WTC11 (cell line): ENCODE data around the gene NUP62. TPM values are rescaled to one million over a fixed set of nuclear protein-coding genes. Genes with fewer than 3 reads are reported as not detected.

Experiments
- ATAC-seq: fragments of 200-7000 bp; cut with Tn5 transposase; 2 replicates; pipeline ENCODE4 v1.10.0; 2021; ENCODE audit warnings: mild to moderate bottlenecking, moderate library complexity
- CTCF ChIA-PET: fragments of 300-600 bp; sonication (Branson Sonifier 250); formaldehyde crosslinking; loops from one replicate; lab custom pipeline; 2021; ENCODE audit warnings: antibody characterized with exemption; lab: Charles Lee
- POLR2A ChIA-PET: fragments of 350-600 bp; sonication (Branson Sonifier 250); formaldehyde crosslinking; loops from one replicate; lab custom pipeline; 2021; ENCODE audit warnings: antibody characterized with exemption; lab: Charles Lee
- DNase-seq: peaks from one replicate; pipeline ENCODE4 v3.0.0; 2021; ENCODE audit warnings: low spot score
- H3K27ac Mint-ChIP-seq: 2 replicates; pipeline ENCODE4 v1.8.0; 2021; ENCODE audit warnings: mixed read lengths
- H3K27me3 Mint-ChIP-seq: 2 replicates; pipeline ENCODE4 v1.8.0; 2021; ENCODE audit warnings: low read depth, mild to moderate bottlenecking, moderate library complexity, mixed read lengths
- H3K36me3 Mint-ChIP-seq: 2 replicates; pipeline ENCODE4 v1.8.0; 2021; ENCODE audit warnings: mixed read lengths
- H3K4me1 Mint-ChIP-seq: 2 replicates; pipeline ENCODE4 v1.8.0; 2022; ENCODE audit warnings: mixed read lengths
- H3K4me3 Mint-ChIP-seq: 2 replicates; pipeline ENCODE4 v1.8.0; 2021; ENCODE audit warnings: mild to moderate bottlenecking, moderate library complexity, mixed read lengths
- H3K9me3 Mint-ChIP-seq: 2 replicates; pipeline ENCODE4 v1.8.0; 2021; ENCODE audit warnings: mixed read lengths
- ATF2 ChIP-seq: sonication (generic); formaldehyde crosslinking; IDR thresholded peaks from 2 replicates; pipeline ENCODE4 v1.8.1; 2022; ENCODE audit warnings: low read depth, missing genetic modification reagents, borderline replicate concordance
- ATF6 ChIP-seq: sonication (generic); formaldehyde crosslinking; IDR thresholded peaks from 2 replicates; pipeline ENCODE4 v1.8.1; 2023; ENCODE audit warnings: mild to moderate bottlenecking, missing genetic modification reagents
- CBFB ChIP-seq: sonication (generic); formaldehyde crosslinking; IDR thresholded peaks from 2 replicates; pipeline ENCODE4 v1.8.1; 2022; ENCODE audit warnings: mild to moderate bottlenecking, low read depth, missing genetic modification reagents
- E2F1 ChIP-seq: sonication (generic); formaldehyde crosslinking; IDR thresholded peaks from 2 replicates; pipeline ENCODE4 v1.8.0; 2022; ENCODE audit warnings: mild to moderate bottlenecking, missing genetic modification reagents
- ELF4 ChIP-seq: sonication (generic); formaldehyde crosslinking; IDR thresholded peaks from 2 replicates; pipeline ENCODE4 v1.8.1; 2022; ENCODE audit warnings: low read depth, mild to moderate bottlenecking, moderate library complexity, missing genetic modification reagents
- EMX1 ChIP-seq: fragments of 250-450 bp; sonication (Bioruptor Pico); IDR thresholded peaks from 2 replicates; pipeline ENCODE4 v1.8.0; 2021; ENCODE audit warnings: mild to moderate bottlenecking
- ETV6 ChIP-seq: sonication (generic); formaldehyde crosslinking; IDR thresholded peaks from 2 replicates; pipeline ENCODE4 v1.8.1; 2022; ENCODE audit warnings: mild to moderate bottlenecking, missing genetic modification reagents
- GABPB1 ChIP-seq: sonication (generic); formaldehyde crosslinking; IDR thresholded peaks from 2 replicates; pipeline ENCODE4 v1.8.1; 2023; ENCODE audit warnings: mild to moderate bottlenecking, missing genetic modification reagents
- JAZF1 ChIP-seq: fragments of 250-450 bp; sonication (Bioruptor Pico); IDR thresholded peaks from 2 replicates; pipeline ENCODE4 v1.9.0; 2021; ENCODE audit warnings: moderate library complexity, mild to moderate bottlenecking, inconsistent platforms
- JUN ChIP-seq: sonication (generic); formaldehyde crosslinking; IDR thresholded peaks from 2 replicates; pipeline ENCODE4 v1.8.0; 2023; ENCODE audit warnings: mild to moderate bottlenecking, missing genetic modification reagents
- KAT7 ChIP-seq: sonication (generic); formaldehyde crosslinking; IDR thresholded peaks from 2 replicates; pipeline ENCODE4 v1.8.1; 2023; ENCODE audit warnings: missing genetic modification reagents, mild to moderate bottlenecking, borderline replicate concordance
- NR1H2 ChIP-seq: sonication (generic); formaldehyde crosslinking; IDR thresholded peaks from 2 replicates; pipeline ENCODE4 v1.9.0; 2021; ENCODE audit warnings: mild to moderate bottlenecking, moderate library complexity, missing genetic modification reagents
- OVOL2 ChIP-seq: fragments of 250-450 bp; sonication (Bioruptor Pico); IDR thresholded peaks from 2 replicates; pipeline ENCODE4 v1.9.0; 2021; ENCODE audit warnings: mild to moderate bottlenecking, borderline replicate concordance
- PREB ChIP-seq: sonication (generic); formaldehyde crosslinking; IDR thresholded peaks from 2 replicates; pipeline ENCODE4 v1.8.1; 2022; ENCODE audit warnings: mild to moderate bottlenecking, missing genetic modification reagents, moderate library complexity, borderline replicate concordance
- STAT6 ChIP-seq: sonication (generic); formaldehyde crosslinking; conservative IDR thresholded peaks from 2 replicates; pipeline ENCODE4 v1.8.1; 2023; ENCODE audit warnings: mild to moderate bottlenecking, low read depth, missing genetic modification reagents, moderate library complexity
- USF1 ChIP-seq: sonication (generic); formaldehyde crosslinking; IDR thresholded peaks from 2 replicates; pipeline ENCODE4 v1.8.0; 2022; ENCODE audit warnings: mild to moderate bottlenecking, missing genetic modification reagents
- USF2 ChIP-seq: sonication (generic); formaldehyde crosslinking; IDR thresholded peaks from 2 replicates; pipeline ENCODE4 v1.8.1; 2023; ENCODE audit warnings: mild to moderate bottlenecking, missing genetic modification reagents, moderate library complexity
- ZBTB21 ChIP-seq: sonication (generic); formaldehyde crosslinking; IDR thresholded peaks from 2 replicates; pipeline ENCODE4 v1.8.1; 2023; ENCODE audit warnings: mild to moderate bottlenecking, missing genetic modification reagents, borderline replicate concordance
- ZMAT4 ChIP-seq: fragments of 250-450 bp; sonication (Bioruptor Pico); IDR thresholded peaks from 2 replicates; pipeline ENCODE4 v1.9.0; 2021; ENCODE audit warnings: mild to moderate bottlenecking
- ZNF425 ChIP-seq: fragments of 250-450 bp; sonication (Bioruptor Pico); conservative IDR thresholded peaks from 2 replicates; pipeline ENCODE4 v1.9.0; 2021; ENCODE audit warnings: mild to moderate bottlenecking
- ZNF671 ChIP-seq: fragments of 250-450 bp; sonication (Bioruptor Pico); IDR thresholded peaks from 2 replicates; pipeline ENCODE4 v1.8.0; 2021; ENCODE audit warnings: mild to moderate bottlenecking
- total RNA-seq: library from RNA; stranded (reverse); gene quantifications from 3 replicates; pipeline ENCODE4 v1.2.3, GENCODE V29; 2021

Gene NUP62
- total RNA-seq, 1 experiment from 2014 or later: 87.1 TPM

GRCh38 chr19:49977076-49977475 lies 47.8 kb upstream of the NUP62 start:
- H3K9me3 Mint-ChIP-seq: no peaks in the 10 kb centered on the region
- H3K4me1 Mint-ChIP-seq: no peaks in the 10 kb centered on the region
- no peak overlapping the region for H3K27ac Mint-ChIP-seq
- no peak for TF ChIP-seq KAT7 (CRISPR knock-in tag)
- TF ChIP-seq PREB (CRISPR knock-in tag): no peak
- no peak for TF ChIP-seq ZMAT4 (CRISPR knock-in tag)
- no peak for TF ChIP-seq GABPB1 (CRISPR knock-in tag)
- no peak for TF ChIP-seq USF2 (CRISPR knock-in tag)
- no peak for TF ChIP-seq ZBTB21 (CRISPR knock-in tag)
- TF ChIP-seq ZNF425 (CRISPR knock-in tag): no peak
- no peak for TF ChIP-seq OVOL2 (CRISPR knock-in tag)
- TF ChIP-seq NR1H2 (CRISPR knock-in tag): no peak
- no peak for TF ChIP-seq ATF6
- no peak for TF ChIP-seq STAT6 (CRISPR knock-in tag)
- no peak overlapping the region for H3K4me3 Mint-ChIP-seq
- DNase-seq (no peak), ATAC-seq (no peak)
- ChIA-PET CTCF (interaction anchor here (1.4 kb wide), 1 partner anchor 44 kb away, joined by 3 read pairs; no protein-coding TSS in a partner anchor), POLR2A (no interaction called here)
- H3K27me3 Mint-ChIP-seq: no peaks in the 10 kb centered on the region
- H3K36me3 Mint-ChIP-seq: 0 out of 2 replicates have a peak, but pooled peaks cover 2% of the 10 kb centered on the region

- no peak for TF ChIP-seq ZNF671 (CRISPR knock-in tag)
- no peak for TF ChIP-seq ATF2 (CRISPR knock-in tag)
- TF ChIP-seq JAZF1 (CRISPR knock-in tag): no peak
- no peak for TF ChIP-seq ELF4 (CRISPR knock-in tag)
- TF ChIP-seq USF1: no peak
- no peak for TF ChIP-seq E2F1 (CRISPR knock-in tag)
- TF ChIP-seq JUN (CRISPR knock-in tag): no peak
- no peak for TF ChIP-seq EMX1 (CRISPR knock-in tag)
- TF ChIP-seq ETV6: no peak
- TF ChIP-seq CBFB (CRISPR knock-in tag): no peak
- POLR2A ChIA-PET: no interaction called here
- H3K9me3 Mint-ChIP-seq: no peaks in the 10 kb centered on the region
- H3K4me1 Mint-ChIP-seq: no peaks in the 10 kb centered on the region
- 0 out of 2 replicates have a peak, but pooled peaks cover 2% of the 10 kb centered on the region for H3K36me3 Mint-ChIP-seq
- no peak overlapping the region for H3K27ac Mint-ChIP-seq
- no peak overlapping the region for H3K4me3 Mint-ChIP-seq
- CTCF ChIA-PET: interaction anchor here (1.4 to 1.5 kb wide), 2 partner anchors 39 to 43 kb away, joined by 3 to 4 read pairs; no protein-coding TSS in a partner anchor
- H3K27me3 Mint-ChIP-seq: no peaks in the 10 kb centered on the region
- DNase-seq (no peak), ATAC-seq (no peak)
Observed at GRCh38 chr19:49976496-49976895, 47.2 kb upstream of the NUP62 start.
